Amniotic epithelial cell (primary cell): ENCODE results near the gene C14orf132.
"Not testable (repeated sequence)": the region's sequence is repeated elsewhere in the genome, so short reads cannot be mapped to it uniquely, and the experiment has no call there.

Experiments used
- DNase-seq: peaks from one replicate; pipeline ENCODE4 v3.0.0-alpha.2; 2010; ENCODE audit warnings: low read depth

The C14orf132 gene

GRCh38 chr14:96038920-96039632, at the start of gene C14orf132:
Gene C14orf132, plus strand, starts transcription at chr14:96039362. Its CDS starts 139 bp downstream, at chr14:96039501.
- peak; percentile 52 for DNase-seq

DNA sequence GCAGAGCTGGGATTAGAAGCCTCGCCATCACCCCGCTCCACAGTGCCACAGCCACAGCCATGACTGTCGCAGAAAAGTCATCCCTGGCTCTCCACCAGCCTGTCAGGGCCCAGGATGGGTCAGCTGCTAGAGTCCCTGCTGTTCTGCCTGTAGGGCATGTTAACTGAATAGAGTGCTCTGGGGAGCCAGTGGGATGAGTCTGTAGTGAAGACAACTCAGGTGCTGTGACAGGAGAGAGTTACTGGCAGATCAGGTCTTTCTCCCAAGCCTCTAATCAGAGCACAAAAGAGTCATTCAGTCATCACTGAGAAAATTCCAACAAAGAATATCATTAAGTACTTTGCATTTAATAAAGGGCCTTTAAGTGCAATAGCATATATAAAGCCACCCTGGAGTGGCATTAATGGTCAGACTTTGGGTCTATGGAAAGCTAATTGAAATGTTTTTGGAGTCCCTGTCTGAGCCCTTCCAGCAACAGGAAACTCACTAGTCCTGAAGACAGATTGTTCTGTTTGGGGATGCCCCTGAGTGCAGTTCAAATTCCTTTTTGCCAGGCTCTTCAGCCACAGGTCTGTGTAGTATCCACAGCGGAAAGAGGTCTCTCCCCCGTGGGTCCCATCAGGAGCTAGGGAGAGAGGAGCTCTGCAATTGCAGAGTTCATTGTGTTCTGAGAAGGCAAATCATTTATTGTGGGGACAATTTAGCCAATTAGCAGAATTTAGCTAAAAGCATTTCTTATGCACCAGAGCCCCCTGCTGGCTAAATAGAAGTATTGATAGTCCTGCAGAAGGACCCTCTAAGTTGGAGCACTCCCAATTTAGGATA, 45.2 kb upstream of the C14orf132 start:
- peak; percentile 42 for DNase-seq

GRCh38 chr14:95994593-95994928, 44.6 kb upstream of the C14orf132 start:
- DNase-seq, result no peak

- DNase-seq, result peak; percentile 36
Observed at GRCh38 chr14:95998656-95999055, 40.5 kb upstream of the C14orf132 start.

DNA sequence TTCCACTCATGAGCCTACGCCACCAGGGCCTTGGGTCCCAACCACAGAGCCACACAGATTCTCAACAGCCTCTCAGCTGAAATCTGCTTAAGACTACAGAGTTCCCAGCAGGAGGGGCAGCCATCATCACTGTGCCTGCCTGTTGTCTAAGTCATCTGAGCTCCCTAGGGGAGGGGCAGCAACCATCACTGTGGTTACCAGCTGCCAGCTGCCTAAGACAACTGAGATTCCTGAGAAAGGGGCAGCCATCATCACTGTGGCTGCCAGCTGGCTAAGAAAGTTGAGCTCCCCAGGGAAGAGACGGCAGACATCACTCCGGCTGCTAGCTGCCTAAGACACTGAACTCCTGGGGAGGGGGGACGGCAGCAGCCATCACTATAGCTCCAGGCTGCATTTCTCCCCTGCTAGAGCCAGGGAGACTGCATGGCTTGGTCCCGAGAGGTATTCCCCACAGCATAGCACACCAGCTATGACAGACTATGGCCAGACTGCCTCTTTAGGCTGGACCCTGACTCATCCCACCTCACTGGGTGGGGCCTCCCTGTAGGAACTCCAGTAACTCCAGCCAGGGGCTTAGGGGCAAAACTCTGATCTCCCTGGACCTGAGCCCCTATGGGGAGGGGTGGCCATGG, 37.2 kb upstream of the C14orf132 start:
- no peak for DNase-seq

DNA sequence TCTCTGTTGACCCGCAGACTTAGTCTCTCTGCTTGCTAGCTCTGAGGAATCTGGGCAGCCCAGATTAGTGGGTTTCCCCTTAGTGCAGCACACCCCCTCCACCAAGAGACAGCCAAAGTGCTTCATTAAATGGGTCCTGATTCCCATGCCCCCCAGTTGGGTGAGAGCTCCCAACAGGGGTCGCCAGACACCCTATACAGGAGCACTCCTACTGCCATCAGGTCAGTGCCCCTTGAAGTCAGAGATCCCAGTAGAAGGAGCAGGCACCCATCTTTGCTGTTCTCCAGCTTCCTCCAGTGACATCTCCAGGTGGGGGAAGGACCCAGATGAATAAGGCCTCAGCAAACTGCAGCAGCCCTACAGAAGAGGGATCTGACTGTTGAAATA, 36.7 kb upstream of the C14orf132 start:
- no peak for DNase-seq

DNA sequence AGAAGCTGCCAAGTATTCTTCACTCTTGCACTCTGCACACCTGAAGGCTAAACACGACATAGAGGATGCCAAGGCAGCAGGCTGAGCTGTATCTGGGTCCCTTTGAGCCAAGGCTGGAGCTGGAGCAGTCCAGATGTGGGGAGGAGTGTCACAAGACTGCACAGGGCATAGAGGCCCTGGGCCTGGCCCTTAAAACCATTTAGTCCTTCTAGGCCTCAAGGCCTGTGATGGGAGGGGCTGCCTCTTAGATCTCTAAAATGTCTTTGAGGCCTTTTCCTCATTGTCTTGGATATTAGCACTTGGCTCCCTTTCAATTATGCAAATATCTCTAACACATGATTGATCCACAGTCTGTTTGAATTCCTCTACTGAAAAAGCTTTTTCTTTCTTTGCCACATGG, 28.0 kb upstream of the C14orf132 start:
- no peak for DNase-seq

- DNase-seq, result no peak
Observed at GRCh38 chr14:96011607-96012006, 27.6 kb upstream of the C14orf132 start.

DNA sequence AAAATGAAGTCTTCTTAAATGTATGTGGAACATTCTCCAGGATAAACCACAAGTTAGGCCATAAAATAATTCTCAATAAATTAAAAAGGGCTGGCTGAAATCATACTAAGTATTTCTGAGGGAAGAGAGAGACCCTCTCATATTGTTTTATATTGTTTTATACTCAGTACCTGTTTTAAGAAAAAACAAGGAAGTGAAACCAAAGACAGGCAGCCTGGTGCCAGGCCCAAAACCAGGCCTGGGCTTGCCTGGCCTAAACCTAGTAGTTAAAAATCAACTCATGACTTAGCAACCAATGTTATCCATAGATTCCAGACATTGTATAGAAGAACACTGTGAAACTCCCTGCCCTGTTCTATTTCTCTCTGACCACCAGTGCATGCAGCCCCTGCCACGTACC, 26.4 kb upstream of the C14orf132 start:
- not testable (repeated sequence) for DNase-seq

GRCh38 chr14:96014176-96014575, 25.0 kb upstream of the C14orf132 start:
- DNase-seq, result no peak

- DNase-seq, result no peak
Observed at GRCh38 chr14:96016501-96017160, 22.5 kb upstream of the C14orf132 start.

GRCh38 chr14:96017882-96018281, 21.3 kb upstream of the C14orf132 start:
- no peak for DNase-seq

GRCh38 chr14:96027431-96028355, 11.5 kb upstream of the C14orf132 start:
- no peak for DNase-seq

GRCh38 chr14:96029089-96029645, 10.0 kb upstream of the C14orf132 start:
- DNase-seq, result no peak

DNA sequence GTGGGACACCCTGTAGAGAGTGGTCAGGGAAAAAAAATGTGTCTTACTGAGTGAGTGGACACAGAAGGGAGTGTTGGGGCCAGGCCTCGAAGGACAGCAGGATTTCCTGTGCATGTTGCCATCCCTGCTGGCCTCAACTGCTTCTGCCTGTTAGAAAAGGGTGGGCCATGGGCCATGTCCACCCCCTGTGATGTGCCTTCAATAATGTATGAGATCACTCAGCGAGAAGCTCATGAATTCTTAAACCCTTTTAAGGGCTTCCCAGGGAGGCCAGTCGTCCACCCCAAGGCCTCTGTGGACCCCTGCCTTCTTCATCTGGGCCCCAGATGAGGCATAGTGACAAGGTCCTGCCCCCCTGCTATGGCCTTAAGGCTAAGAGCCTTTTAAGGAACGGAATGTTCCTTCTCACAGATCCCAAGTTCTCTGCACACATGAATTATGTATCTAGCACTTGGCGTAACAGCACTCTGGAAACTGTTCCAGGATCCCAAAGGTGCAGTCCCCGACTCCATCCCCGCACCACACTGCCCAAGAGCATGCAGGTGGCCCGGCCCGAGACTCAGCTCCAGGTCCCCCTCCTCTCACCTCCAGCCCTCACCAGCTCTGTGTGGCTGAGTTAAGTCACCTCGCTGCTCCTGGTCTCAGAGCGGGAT, 8.9 kb upstream of the C14orf132 start:
- no peak for DNase-seq

- no peak for DNase-seq
Observed at GRCh38 chr14:96031691-96032090, 7.5 kb upstream of the C14orf132 start.

- no peak for DNase-seq
Observed at GRCh38 chr14:96035456-96035855, 3.7 kb upstream of the C14orf132 start.

- peak; percentile 47 for DNase-seq
Observed at GRCh38 chr14:96037891-96038557, 1.1 kb upstream of the C14orf132 start.

- DNase-seq, result no peak
Observed at GRCh38 chr14:96038558-96038919, 623 bp upstream of the C14orf132 start.
